Measurements from ENCODE around the gene CFAP300.

CFAP300 gene

DNA sequence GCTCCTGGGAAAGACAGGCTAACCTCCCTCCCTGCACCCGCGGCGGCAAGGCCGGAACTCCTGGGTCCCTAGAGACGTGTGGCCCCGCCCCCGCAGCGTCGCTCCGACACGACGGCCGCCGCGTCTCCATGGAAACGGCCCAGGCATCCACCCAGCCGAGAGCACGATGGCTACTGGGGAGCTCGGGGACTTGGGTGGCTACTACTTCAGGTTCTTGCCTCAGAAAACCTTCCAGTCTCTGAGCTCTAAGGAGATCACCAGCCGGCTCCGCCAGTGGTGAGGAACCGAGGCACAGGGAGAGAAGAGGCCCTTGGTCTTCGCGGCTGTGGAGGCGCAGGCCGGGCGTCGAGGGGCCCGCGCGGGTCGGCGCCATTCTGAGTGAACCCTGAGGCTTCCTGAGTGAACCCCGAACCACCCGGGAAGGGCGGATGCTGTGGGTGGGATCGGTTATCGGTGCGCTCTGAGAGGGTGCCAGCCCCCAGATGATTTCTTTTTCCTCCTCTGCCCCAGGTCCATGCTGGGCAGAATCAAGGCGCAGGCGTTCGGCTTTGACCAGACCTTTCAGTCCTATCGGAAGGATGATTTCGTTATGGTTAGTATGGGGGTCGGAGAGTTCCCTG is at the start of gene CFAP300:
Gene CFAP300 (plus strand): TSS at position 133 of the 620 bp plus-strand sequence. CDS start 34 bp downstream, at position 167.
- DNase-seq (ENCODE audit: low read depth in 2 of 2): peak in 1 of 2 donors; percentile 7

DNA sequence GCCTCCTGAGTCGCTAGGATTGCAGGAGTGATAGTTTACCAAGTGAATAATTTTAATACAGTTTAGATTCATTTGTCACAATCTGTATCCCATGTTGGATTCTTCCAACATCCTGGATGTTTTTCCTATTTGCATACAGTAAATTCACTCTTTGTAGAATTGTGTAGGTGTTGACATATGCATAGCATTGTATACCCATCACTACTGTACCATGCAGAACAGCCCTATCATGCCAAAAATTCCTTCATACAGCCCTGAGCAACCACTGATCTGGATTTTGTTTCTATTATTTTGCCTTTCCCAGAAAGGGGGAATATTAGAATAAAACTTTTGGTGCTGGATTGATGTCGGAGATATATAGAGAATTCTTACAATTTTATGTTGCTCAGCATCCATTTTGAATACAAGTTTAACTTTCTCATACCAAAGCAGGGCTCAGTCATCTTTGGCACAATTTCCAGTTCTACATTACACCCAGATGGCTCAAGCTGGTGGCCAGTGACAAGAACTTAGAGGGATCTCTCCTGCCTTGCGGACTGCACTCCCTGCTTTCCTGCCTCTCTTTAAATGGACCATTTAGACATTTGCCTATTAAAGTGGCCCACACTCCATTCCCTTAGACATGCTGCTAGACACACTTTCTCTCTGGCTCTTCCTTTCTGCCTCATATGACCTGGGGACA is 45.4 kb upstream of the CFAP300 start:
- DNase-seq (ENCODE audit: low read depth in 2 of 2): no peak

- no peak for DNase-seq (ENCODE audit: low read depth in 2 of 2)
Measured at GRCh38 chr11:102004220-102004619, 43.0 kb upstream of the CFAP300 start.

DNA sequence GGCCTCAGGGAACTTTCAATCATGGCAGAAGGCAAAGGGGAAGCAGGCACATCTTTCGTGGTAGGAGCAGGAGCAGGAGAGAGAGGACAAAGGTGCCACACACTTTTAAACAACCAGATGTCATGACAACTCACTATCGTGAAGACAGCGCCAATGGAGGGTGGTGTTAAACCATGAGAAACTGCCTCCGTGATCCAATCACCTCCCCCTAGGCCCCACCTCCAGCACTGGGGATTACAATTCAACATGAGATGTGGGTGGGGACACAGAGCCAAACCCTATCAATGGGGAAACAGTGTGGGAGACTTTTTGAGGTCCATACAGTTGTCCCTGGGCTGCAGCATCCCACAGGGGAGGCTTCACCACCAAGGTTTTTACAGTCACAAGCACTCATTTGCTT is 41.9 kb upstream of the CFAP300 start:
- DNase-seq (ENCODE audit: low read depth in 2 of 2): no peak

GRCh38 chr11:102006835-102007566 is 40.2 kb upstream of the CFAP300 start:
- no peak for DNase-seq (ENCODE audit: low read depth in 2 of 2)

GRCh38 chr11:102007567-102008437 is 39.4 kb upstream of the CFAP300 start:
- DNase-seq (ENCODE audit: low read depth in 2 of 2): no peak

DNA sequence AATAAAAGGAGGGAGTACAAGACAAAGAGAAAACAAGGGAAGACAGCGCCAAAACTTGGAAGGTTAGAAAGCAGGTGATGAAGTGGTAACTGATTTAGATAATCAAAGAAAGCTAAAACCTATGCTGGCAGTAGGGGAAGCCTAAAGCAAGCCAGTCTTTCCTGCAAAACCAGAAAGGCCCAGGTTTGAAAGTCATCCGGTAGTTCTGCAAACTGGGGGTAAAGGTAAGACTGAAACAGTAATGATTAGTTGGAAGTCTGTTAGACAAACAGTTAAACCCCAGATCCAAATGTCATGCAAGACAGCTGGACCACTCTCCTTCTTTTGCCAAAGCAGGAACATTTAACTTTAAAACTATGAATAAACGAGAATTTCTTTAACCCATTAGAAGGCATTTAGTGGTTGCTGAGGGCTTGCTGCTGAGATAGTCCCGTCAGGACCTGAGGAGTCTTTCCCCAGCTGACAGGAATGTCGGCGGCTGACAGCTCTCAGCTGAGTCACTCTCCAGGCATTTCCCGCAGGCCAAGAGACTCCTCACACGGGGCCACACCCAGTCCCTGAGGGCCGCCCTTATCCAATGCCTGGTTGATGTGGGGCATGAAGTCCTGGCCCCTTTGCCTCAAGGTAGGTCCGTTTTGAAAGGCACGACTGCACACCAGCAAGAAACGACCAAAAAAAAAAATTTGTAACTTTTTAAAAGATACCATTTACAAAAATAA is 36.3 kb upstream of the CFAP300 start:
- DNase-seq (ENCODE audit: low read depth in 2 of 2): no peak

- DNase-seq (ENCODE audit: low read depth in 2 of 2): no peak
Measured at GRCh38 chr11:102012946-102013345, 34.3 kb upstream of the CFAP300 start.

- DNase-seq (ENCODE audit: low read depth in 2 of 2): no peak
Measured at GRCh38 chr11:102014756-102015155, 32.5 kb upstream of the CFAP300 start.

GRCh38 chr11:102017026-102017425 is 30.2 kb upstream of the CFAP300 start:
- DNase-seq (ENCODE audit: low read depth in 2 of 2): no peak

DNA sequence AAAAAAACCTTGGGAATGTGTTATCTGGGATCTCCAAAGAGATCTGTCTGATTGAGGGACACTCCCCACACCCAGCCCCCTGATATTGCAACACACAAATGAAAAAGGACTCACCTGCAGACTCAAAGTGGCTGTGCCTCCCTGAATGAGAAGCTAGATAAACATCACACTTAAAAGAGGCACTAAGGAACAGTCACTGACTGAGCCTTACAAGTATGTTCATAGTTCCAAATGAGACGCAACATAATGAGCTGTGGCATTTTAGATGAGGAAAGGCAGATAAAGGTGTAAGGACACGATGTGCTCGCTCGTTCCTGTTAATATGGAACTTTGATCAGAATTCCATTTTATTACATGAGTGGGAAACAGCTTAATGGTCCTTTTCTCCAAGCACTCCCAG is 21.0 kb upstream of the CFAP300 start:
- no peak for DNase-seq (ENCODE audit: low read depth in 2 of 2)

DNA sequence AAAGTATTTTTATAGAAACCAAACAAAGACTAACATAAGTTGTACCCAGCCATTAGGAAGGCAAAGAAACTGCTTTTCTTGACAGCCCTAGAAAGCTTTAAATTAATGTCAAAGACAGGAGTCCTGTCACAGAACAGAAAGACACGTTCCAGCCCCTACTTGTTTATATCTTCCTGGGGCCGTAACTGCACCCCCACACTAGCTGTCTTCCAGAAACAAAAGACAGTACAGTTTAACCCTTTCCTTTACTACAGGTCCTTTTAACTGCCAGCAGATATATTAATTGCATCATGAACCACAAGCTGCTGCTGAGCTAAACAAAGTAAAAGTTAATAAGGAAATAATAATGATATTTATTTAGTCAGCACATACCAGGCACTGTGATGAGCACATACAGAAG is 20.3 kb upstream of the CFAP300 start:
- no peak for DNase-seq (ENCODE audit: low read depth in 2 of 2)

DNA sequence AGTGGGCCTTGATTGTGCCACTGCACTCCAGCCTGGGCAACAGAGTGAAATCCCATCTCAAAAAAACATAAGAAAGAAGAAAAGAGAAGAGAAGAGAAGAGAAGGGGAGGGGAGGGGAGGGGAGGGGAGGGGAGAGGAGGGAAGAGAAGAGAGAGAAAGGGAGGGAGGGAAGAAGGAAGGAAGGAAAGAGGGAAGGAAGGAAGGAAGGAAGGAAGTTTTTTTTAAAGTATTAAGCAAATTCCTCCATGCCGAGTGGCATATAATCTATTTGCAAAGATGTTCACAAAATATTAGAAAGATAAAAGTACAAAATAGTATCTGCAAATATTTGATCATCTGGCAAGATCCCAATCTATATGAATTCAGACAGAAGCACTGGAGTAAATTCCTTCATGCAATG is 10.5 kb upstream of the CFAP300 start:
- DNase-seq (ENCODE audit: low read depth in 2 of 2): no peak

DNA sequence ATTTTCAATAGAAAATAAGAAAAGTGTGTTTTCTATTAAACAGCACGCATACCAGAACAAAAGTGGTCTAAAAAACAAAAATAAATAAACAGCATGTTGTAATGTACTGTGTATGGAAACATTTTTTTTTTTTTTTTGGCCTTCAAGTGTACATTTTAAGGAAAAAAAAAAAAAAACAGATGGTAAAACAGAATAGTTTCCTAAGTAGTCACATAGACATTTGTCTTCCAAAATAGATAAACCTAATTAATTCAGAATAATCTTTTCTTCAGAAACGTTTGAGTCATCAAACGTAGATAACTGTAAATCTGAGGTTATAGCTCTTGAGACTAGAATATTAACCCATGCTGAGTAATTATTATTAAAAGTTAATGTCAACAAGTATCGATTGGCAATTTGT is 396 bp upstream of the CFAP300 start:
- no peak for DNase-seq (ENCODE audit: low read depth in 2 of 2)

- DNase-seq (ENCODE audit: low read depth in 2 of 2): no peak
Measured at GRCh38 chr11:102050927-102051575, 3.8 kb downstream of the CFAP300 start.

- DNase-seq (ENCODE audit: low read depth in 2 of 2): no peak
Measured at GRCh38 chr11:102061276-102061675, 14.0 kb downstream of the CFAP300 start.

DNA sequence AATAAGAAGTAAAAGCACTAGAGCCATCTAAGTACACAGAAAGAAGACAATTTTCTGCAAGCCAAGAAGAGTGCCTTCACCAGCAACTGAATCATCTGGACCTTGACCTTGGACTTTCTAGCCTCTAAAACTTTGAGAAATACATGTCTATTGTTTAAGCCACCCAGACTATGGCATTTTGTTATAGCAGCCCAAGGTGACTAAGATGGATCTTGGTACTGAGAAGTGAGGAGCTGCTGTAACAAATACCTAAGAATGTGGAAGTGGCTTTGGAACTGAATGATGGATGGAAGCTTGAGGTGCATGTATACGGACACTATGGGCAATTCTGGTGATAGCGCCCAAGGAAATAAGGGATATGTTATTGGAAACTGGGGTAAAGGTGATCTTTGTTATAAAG is 14.9 kb downstream of the CFAP300 start:
- no peak for DNase-seq (ENCODE audit: low read depth in 2 of 2)

DNA sequence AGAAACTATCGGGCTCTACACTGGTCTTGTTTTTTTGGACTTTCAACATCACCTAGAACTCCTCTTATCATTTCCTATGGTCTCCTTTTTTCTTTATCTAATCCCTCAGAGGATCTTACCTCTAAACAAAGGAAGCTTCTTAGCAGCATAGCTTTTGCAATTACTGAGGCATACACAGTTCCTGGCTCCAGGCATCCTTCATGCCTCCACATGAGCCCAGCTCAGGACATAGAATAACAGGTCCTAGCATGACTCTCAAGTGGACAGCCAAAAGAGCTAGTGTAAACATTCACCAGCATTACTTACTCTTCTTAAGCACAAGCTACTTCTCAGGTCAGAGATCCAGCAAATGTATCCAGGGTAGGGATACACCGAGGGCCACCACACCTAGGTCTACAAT is 17.1 kb downstream of the CFAP300 start:
- no peak for DNase-seq (ENCODE audit: low read depth in 2 of 2)

DNA sequence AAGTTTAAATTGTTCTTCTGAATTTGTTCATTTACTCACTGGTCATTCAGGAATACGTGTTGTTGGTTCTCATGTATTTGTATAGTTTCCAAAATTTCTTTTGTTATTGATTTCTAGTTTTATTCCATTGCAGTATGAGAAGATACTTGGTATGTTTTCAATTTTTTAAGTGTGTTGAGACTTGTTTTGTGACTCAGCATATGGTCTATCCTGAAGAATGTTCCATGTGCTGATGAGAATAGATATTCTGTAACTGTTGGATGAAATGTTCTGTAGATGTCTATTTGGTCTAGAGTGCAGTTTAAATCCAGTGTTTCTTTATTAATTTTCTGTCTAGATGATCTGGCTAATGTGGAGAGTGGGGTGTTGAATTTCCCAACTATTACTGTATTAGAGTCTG is 23.5 kb downstream of the CFAP300 start:
- DNase-seq (ENCODE audit: low read depth in 2 of 2): no peak

DNA sequence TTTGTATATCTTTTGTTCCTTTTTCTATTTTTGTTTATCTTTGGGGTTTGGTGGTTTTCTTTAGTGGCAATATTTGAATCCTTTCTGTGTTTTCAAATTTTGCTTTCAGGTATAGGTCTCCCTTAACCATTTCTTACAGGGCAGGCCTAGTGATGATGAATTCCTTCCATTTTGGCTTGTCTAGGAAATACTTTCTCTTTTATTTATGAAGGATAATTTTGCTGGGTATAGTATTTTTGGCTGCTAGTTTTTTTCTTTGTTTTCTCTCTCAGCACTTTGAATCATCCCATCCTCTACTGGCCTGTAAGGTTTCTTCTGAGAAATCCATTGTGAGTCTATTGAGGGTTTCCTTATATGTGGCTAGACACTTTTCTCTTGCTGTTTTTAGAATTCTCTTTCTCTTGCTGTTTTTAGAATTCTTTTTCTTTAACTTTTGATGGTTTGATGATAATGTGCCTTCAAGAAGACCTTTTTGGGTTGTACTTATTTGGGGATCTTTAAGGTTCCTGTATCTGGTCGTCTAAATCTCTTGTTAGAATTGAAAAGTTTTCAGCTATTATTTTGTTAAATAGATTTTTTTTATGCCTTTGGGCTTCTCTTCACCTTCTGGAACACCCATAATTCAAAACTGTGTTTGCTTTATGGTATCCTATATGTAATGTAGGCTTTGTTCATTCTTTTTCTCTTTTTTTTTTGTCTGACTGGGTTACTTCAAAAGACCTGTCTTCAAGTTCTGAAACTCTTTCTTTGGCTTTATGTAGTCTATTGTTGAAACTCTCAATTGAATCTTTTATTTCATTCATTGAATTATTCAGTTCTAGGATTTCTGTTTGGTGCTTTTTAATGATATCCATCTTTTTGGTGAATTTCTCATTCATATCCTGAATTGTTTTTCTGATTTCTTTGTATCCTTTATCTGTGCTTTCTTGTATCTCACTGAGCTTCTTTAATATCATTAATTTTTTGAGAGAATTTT is 24.5 kb downstream of the CFAP300 start:
- no peak for DNase-seq (ENCODE audit: low read depth in 2 of 2)
